ENCODE data around the gene NUP50. TPM values are rescaled to one million over a fixed set of nuclear protein-coding genes. Genes with fewer than 3 reads are reported as not detected.
A peak's percentile ranks its signal among the peaks of the same experiment; 100 is the strongest.

The NUP50 gene
- total and polyA plus RNA-seq, 2 of the 13 experiments (the other 11 are each of a cell fraction or from before 2014, with no cell fraction given), result 14.2 to 52.4 TPM

DNA sequence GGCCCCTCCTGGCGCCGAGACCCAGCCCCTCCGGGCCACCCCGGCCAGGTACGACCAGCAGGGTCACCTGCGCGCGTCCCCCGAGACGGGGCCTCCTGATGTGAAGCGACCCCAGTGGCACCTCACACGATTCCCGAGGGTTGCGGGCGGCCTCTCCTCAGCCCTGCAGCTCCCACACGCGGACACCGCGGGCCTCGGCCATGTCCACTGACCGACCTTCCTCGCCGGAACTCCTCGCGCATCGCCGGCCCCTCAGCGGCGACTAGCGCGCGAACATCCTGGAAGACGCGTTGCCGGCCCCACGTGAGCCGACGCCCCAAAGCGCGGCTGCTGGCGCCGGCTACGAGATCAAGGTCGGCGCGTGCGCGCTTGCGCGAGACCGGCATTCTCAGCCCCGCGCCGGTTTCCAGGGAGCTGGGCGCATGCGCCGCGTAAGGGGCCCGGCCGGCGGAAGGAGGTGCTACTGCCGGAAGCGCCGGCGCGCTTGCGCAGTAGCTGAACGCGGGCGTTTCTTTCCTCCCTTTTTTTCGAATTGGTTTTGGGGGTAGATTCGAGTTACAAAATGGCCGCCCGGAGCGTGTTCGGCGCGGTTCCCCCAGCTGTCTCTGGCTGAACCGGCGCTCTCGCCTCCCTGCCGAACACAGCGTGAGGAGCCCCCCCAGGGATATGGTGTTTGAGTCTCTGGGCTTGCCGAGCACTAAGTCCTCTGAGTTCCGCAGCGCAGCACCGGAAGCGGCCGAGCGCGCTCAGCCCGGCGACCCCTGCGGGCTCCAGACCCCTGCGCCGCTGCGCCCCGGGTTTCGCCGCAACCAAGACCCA, at the start of gene NUP50 (continued):
- TF ChIP-seq, protein P1, sequence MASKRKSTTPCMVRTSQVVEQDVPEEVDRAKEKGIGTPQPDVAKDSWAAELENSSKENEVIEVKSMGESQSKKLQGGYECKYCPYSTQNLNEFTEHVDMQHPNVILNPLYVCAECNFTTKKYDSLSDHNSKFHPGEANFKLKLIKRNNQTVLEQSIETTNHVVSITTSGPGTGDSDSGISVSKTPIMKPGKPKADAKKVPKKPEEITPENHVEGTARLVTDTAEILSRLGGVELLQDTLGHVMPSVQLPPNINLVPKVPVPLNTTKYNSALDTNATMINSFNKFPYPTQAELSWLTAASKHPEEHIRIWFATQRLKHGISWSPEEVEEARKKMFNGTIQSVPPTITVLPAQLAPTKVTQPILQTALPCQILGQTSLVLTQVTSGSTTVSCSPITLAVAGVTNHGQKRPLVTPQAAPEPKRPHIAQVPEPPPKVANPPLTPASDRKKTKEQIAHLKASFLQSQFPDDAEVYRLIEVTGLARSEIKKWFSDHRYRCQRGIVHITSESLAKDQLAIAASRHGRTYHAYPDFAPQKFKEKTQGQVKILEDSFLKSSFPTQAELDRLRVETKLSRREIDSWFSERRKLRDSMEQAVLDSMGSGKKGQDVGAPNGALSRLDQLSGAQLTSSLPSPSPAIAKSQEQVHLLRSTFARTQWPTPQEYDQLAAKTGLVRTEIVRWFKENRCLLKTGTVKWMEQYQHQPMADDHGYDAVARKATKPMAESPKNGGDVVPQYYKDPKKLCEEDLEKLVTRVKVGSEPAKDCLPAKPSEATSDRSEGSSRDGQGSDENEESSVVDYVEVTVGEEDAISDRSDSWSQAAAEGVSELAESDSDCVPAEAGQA (IDR thresholded peaks at IDR 0.05; ENCODE audit: low read depth), result no peak; the same call in 1 of the 2 replicates
- TF ChIP-seq, protein P1 (CRISPR knock-in tag; IDR thresholded peaks at IDR 0.05; ENCODE audit: borderline replicate concordance), result 0 out of 2 replicates have a peak, but pooled peaks have one; percentile 65
- TF ChIP-seq ZNF530 (CRISPR knock-in tag; IDR thresholded peaks at IDR 0.05; ENCODE audit: low read depth) (peak; percentile 80; the same call in 1 of the 2 replicates), NCOR1 (IDR thresholded peaks at IDR 0.05; ENCODE audit: borderline replicate concordance, low read length) (no peak), ZNF776 (CRISPR knock-in tag; IDR thresholded peaks at IDR 0.05) (peak; percentile 84; the same call in 1 of the 2 replicates)
- TF ChIP-seq, protein P2, sequence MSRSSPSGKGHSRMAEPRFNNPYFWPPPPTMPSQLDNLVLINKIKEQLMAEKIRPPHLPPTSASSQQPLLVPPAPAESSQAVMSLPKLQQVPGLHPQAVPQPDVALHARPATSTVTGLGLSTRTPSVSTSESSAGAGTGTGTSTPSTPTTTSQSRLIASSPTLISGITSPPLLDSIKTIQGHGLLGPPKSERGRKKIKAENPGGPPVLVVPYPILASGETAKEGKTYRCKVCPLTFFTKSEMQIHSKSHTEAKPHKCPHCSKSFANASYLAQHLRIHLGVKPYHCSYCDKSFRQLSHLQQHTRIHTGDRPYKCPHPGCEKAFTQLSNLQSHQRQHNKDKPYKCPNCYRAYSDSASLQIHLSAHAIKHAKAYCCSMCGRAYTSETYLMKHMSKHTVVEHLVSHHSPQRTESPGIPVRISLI (CRISPR knock-in tag; IDR thresholded peaks at IDR 0.05; ENCODE audit: borderline replicate concordance), result peak; percentile 66; the same call in 1 of the 2 replicates
- TF ChIP-seq, protein P3, sequence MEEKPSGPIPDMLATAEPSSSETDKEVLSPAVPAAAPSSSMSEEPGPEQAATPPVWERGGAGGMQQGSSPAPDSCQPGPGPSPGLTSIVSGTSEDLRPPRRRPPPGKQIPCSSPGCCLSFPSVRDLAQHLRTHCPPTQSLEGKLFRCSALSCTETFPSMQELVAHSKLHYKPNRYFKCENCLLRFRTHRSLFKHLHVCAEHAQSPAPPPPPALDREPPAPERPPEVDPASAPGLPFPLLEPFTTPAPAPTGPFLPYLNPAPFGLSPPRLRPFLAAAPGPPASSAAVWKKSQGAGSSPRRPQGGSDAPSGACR (CRISPR knock-in tag; IDR thresholded peaks at IDR 0.05), result peak; percentile 67; the same call in 1 of the 2 replicates
- TF ChIP-seq, protein P4, sequence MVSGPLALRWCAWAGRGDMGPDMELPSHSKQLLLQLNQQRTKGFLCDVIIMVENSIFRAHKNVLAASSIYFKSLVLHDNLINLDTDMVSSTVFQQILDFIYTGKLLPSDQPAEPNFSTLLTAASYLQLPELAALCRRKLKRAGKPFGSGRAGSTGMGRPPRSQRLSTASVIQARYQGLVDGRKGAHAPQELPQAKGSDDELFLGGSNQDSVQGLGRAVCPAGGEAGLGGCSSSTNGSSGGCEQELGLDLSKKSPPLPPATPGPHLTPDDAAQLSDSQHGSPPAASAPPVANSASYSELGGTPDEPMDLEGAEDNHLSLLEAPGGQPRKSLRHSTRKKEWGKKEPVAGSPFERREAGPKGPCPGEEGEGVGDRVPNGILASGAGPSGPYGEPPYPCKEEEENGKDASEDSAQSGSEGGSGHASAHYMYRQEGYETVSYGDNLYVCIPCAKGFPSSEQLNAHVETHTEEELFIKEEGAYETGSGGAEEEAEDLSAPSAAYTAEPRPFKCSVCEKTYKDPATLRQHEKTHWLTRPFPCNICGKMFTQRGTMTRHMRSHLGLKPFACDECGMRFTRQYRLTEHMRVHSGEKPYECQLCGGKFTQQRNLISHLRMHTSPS (CRISPR knock-in tag; IDR thresholded peaks at IDR 0.05; ENCODE audit: low read depth), result no peak
- TF ChIP-seq, protein P5, sequence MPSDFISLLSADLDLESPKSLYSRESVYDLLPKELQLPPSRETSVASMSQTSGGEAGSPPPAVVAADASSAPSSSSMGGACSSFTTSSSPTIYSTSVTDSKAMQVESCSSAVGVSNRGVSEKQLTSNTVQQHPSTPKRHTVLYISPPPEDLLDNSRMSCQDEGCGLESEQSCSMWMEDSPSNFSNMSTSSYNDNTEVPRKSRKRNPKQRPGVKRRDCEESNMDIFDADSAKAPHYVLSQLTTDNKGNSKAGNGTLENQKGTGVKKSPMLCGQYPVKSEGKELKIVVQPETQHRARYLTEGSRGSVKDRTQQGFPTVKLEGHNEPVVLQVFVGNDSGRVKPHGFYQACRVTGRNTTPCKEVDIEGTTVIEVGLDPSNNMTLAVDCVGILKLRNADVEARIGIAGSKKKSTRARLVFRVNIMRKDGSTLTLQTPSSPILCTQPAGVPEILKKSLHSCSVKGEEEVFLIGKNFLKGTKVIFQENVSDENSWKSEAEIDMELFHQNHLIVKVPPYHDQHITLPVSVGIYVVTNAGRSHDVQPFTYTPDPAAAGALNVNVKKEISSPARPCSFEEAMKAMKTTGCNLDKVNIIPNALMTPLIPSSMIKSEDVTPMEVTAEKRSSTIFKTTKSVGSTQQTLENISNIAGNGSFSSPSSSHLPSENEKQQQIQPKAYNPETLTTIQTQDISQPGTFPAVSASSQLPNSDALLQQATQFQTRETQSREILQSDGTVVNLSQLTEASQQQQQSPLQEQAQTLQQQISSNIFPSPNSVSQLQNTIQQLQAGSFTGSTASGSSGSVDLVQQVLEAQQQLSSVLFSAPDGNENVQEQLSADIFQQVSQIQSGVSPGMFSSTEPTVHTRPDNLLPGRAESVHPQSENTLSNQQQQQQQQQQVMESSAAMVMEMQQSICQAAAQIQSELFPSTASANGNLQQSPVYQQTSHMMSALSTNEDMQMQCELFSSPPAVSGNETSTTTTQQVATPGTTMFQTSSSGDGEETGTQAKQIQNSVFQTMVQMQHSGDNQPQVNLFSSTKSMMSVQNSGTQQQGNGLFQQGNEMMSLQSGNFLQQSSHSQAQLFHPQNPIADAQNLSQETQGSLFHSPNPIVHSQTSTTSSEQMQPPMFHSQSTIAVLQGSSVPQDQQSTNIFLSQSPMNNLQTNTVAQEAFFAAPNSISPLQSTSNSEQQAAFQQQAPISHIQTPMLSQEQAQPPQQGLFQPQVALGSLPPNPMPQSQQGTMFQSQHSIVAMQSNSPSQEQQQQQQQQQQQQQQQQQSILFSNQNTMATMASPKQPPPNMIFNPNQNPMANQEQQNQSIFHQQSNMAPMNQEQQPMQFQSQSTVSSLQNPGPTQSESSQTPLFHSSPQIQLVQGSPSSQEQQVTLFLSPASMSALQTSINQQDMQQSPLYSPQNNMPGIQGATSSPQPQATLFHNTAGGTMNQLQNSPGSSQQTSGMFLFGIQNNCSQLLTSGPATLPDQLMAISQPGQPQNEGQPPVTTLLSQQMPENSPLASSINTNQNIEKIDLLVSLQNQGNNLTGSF (CRISPR knock-in tag; IDR thresholded peaks at IDR 0.05), result peak; percentile 95
